IMR-90 (cell line): ENCODE results near the gene CERS5.

Source experiments
- CEBPB ChIP-seq: IDR thresholded peaks from 2 replicates; pipeline ENCODE4 v1.6.1; 2012; ENCODE audit warnings: low read depth, low read length, improper control_type of control experiment
- CHD1 ChIP-seq: IDR thresholded peaks from 2 replicates; pipeline ENCODE4 v1.6.1; 2012; ENCODE audit warnings: low read depth, low read length, improper control_type of control experiment
- MXI1 ChIP-seq: IDR thresholded peaks from 2 replicates; pipeline ENCODE4 v1.6.1; 2012; ENCODE audit warnings: low read depth, mild to moderate bottlenecking, low read length, moderate library complexity, borderline replicate concordance
- POLR2A ChIP-seq: IDR thresholded peaks from 2 replicates; pipeline ENCODE4 v1.6.1; 2012; ENCODE audit warnings: mild to moderate bottlenecking, low read depth, low read length
- RAD21 ChIP-seq: IDR thresholded peaks from 2 replicates; pipeline ENCODE4 v1.6.1; 2012; ENCODE audit warnings: low read length, improper control_type of control experiment
- RCOR1 ChIP-seq: IDR thresholded peaks from 2 replicates; pipeline ENCODE4 v1.6.1; 2012; ENCODE audit warnings: mild to moderate bottlenecking, low read length, improper control_type of control experiment; ENCODE audit not compliant: insufficient replicate concordance
- RFX5 ChIP-seq: IDR thresholded peaks from 2 replicates; pipeline ENCODE4 v1.8.0; 2012; ENCODE audit warnings: low read depth, mild to moderate bottlenecking, low read length, moderate library complexity
- SMC3 ChIP-seq: fragments of 150-350 bp; IDR thresholded peaks from 2 replicates; pipeline ENCODE4 v1.6.1; 2016; ENCODE audit warnings: low read depth, mild to moderate bottlenecking, antibody characterized with exemption, low read length, moderate library complexity
- TF ChIP-seq, protein P1 (sequence below): conservative IDR thresholded peaks from 2 replicates; pipeline ENCODE4 v1.5.1; 2012; ENCODE audit warnings: mild to moderate bottlenecking, low read depth, low read length, improper control_type of control experiment
- TF ChIP-seq, protein P2 (sequence below): fragments of 150-350 bp; IDR thresholded peaks from 2 replicates; pipeline ENCODE4 v1.6.1; 2017; ENCODE audit warnings: mild to moderate bottlenecking, antibody characterized with exemption, low read length, low read depth
- TF ChIP-seq, protein P3 (sequence below): fragments of 150-350 bp; IDR thresholded peaks from 2 replicates; pipeline ENCODE4 v1.6.1; 2016; ENCODE audit warnings: low read depth, mild to moderate bottlenecking, low read length, moderate library complexity, borderline replicate concordance

DNA sequence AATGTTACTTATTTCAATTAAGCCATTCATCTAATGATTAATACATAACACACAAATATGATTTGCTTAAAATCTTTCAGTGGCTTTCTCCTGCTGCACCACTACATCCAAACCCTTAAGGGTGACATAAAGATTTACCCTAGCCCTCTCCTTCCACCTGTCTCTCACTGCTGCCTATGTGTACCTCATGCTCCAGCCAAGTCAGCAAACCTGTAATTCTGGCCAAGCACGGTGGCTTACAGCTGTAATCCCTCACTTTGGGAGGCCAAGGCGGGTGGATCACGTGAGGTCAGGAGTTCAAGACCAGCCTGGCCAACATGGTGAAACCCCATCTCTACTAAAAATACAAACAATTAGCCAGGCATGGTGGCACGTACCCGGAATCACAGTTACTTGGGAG lies 31.7 kb upstream of the CERS5 start:
- TF ChIP-seq POLR2A (no peak), CEBPB (no peak), MXI1 (no peak), RAD21 (no peak), RFX5 (no peak), RCOR1 (no peak), CHD1 (no peak), SMC3 (no peak)
- TF ChIP-seq, protein P1, sequence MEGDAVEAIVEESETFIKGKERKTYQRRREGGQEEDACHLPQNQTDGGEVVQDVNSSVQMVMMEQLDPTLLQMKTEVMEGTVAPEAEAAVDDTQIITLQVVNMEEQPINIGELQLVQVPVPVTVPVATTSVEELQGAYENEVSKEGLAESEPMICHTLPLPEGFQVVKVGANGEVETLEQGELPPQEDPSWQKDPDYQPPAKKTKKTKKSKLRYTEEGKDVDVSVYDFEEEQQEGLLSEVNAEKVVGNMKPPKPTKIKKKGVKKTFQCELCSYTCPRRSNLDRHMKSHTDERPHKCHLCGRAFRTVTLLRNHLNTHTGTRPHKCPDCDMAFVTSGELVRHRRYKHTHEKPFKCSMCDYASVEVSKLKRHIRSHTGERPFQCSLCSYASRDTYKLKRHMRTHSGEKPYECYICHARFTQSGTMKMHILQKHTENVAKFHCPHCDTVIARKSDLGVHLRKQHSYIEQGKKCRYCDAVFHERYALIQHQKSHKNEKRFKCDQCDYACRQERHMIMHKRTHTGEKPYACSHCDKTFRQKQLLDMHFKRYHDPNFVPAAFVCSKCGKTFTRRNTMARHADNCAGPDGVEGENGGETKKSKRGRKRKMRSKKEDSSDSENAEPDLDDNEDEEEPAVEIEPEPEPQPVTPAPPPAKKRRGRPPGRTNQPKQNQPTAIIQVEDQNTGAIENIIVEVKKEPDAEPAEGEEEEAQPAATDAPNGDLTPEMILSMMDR: no peak
- TF ChIP-seq, protein P2, sequence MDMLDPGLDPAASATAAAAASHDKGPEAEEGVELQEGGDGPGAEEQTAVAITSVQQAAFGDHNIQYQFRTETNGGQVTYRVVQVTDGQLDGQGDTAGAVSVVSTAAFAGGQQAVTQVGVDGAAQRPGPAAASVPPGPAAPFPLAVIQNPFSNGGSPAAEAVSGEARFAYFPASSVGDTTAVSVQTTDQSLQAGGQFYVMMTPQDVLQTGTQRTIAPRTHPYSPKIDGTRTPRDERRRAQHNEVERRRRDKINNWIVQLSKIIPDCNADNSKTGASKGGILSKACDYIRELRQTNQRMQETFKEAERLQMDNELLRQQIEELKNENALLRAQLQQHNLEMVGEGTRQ: no peak
- TF ChIP-seq, protein P3, sequence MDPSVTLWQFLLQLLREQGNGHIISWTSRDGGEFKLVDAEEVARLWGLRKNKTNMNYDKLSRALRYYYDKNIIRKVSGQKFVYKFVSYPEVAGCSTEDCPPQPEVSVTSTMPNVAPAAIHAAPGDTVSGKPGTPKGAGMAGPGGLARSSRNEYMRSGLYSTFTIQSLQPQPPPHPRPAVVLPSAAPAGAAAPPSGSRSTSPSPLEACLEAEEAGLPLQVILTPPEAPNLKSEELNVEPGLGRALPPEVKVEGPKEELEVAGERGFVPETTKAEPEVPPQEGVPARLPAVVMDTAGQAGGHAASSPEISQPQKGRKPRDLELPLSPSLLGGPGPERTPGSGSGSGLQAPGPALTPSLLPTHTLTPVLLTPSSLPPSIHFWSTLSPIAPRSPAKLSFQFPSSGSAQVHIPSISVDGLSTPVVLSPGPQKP: no peak
